HepG2 (cell line): ENCODE measurements around the gene DENND4A. TPM values are rescaled to one million over a fixed set of nuclear protein-coding genes. Genes with fewer than 3 reads are reported as not detected.

Experiments
- ATAC-seq: fragments of 200-7000 bp; cut with Tn5 transposase; 3 replicates; pipeline ENCODE4 v1.9.1; 2020; ENCODE audit warnings: mild to moderate bottlenecking, moderate library complexity
- BruUV-seq: library from RNA; stranded (reverse); fragments of 400-500 nt; replicated peaks from 2 replicates; lab custom pipeline; 2021; lab: Mats Ljungman, UMichigan
- CTCF ChIA-PET: fragments of 300-600 bp; formaldehyde crosslinking; extraction: SDS; loops from one replicate; lab custom pipeline; 2021; ENCODE audit warnings: low total read pairs, inconsistent platforms, low intra/inter-chr PET ratio; lab: Yijun Ruan, JAX
- POLR2A ChIA-PET: fragments of 350-600 bp; sonication (Branson Sonifier 250); formaldehyde crosslinking; loops from one replicate; lab custom pipeline; 2020; ENCODE audit warnings: antibody characterized with exemption, inconsistent platforms; lab: Yijun Ruan, JAX
- DNase-seq: peaks from one replicate; pipeline ENCODE4 v3.0.0-alpha.2; 2015; ENCODE audit warnings: low spot score
- FAIRE-seq: peaks from 3 replicates; lab custom pipeline; 2011; peaks lifted over from hg19 to GRCh38; lab: Jason Lieb, UNC
- H2AFZ ChIP-seq: one replicate; pipeline ENCODE4 v1.6.1; 2011; ENCODE audit warnings: low read length, inconsistent platforms
- H3K27ac ChIP-seq: fragments of 300-600 bp; 3 replicates; pipeline ENCODE4 v1.8.0; 2011; ENCODE audit warnings: mixed run types, mild to moderate bottlenecking, mixed read lengths, low read length, inconsistent platforms; ENCODE audit not compliant: insufficient read depth; ENCODE audit errors: extremely low read length
- H3K27me3 ChIP-seq, 2 experiments: fragments of 200-600 bp in 1 of 2; 2 replicates in 1 of 2; 3 replicates in 1 of 2; pipeline versions ENCODE4 v1.6.0 to v1.8.0; 2011; ENCODE audit warnings: low read length in 2 of 2, mild to moderate bottlenecking in 2 of 2, moderate library complexity in 2 of 2, inconsistent platforms in 1 of 2; ENCODE audit not compliant: insufficient read depth in 2 of 2, control insufficient read depth in 1 of 2
- H3K36me3 ChIP-seq, 2 experiments: fragments of 200-600 bp in 1 of 2; replicated peaks in 1 of 2; 2 replicates in 1 of 2; 3 replicates in 1 of 2; pipeline versions ENCODE4 v1.5.1 to v1.8.0; 2011; ENCODE audit warnings: low read length in 2 of 2, inconsistent platforms in 1 of 2; ENCODE audit not compliant: insufficient read depth in 2 of 2, control insufficient read depth in 1 of 2
- H3K4me1 ChIP-seq: 2 replicates; pipeline ENCODE4 v1.5.1; 2012; ENCODE audit warnings: low read length, inconsistent platforms; ENCODE audit not compliant: insufficient read depth
- H3K4me2 ChIP-seq: 2 replicates; pipeline ENCODE4 v1.6.0; 2011; ENCODE audit warnings: low read depth, low read length, inconsistent platforms
- H3K4me3 ChIP-seq, 3 experiments: fragments of 200-600 bp in 1 of 3; sonication (generic), shearing (Covaris generic) in 1 of 3; replicated peaks in 1 of 3; 2 replicates each; pipeline ENCODE4 v1.5.1; 2011 to 2016; ENCODE audit warnings: low read length in 3 of 3, inconsistent platforms in 2 of 3, low read depth in 2 of 3, mild to moderate bottlenecking in 2 of 3, control low read depth in 1 of 3, mixed read lengths in 1 of 3; ENCODE audit not compliant: insufficient read depth in 1 of 3
- H3K79me2 ChIP-seq: one replicate; pipeline ENCODE4 v1.6.1; 2011; ENCODE audit warnings: low read length, inconsistent platforms; ENCODE audit not compliant: insufficient read depth
- H3K9ac ChIP-seq: 2 replicates; pipeline ENCODE4 v1.6.0; 2011; ENCODE audit warnings: mild to moderate bottlenecking, low read depth, low read length, inconsistent platforms; ENCODE audit not compliant: insufficient read depth
- H3K9me3 ChIP-seq: 2 replicates; pipeline ENCODE4 v1.5.1; 2012; ENCODE audit warnings: mild to moderate bottlenecking, low read length
- H4K20me1 ChIP-seq: 2 replicates; pipeline ENCODE4 v1.6.0; 2011; ENCODE audit warnings: inconsistent platforms, mild to moderate bottlenecking, low read length, moderate library complexity; ENCODE audit not compliant: insufficient read depth
- CERS6 ChIP-seq: sonication (generic); formaldehyde crosslinking; IDR thresholded peaks from 2 replicates; pipeline ENCODE4 v1.5.0; 2020; ENCODE audit warnings: missing genetic modification reagents
- JARID2 ChIP-seq: sonication (generic); formaldehyde crosslinking; IDR thresholded peaks from 2 replicates; pipeline ENCODE4 v1.8.1; 2023; ENCODE audit warnings: missing genetic modification reagents, inconsistent platforms; ENCODE audit not compliant: insufficient replicate concordance
- LCORL ChIP-seq, 2 experiments: fragments of 450-650 bp in 1 of 2; sonication (generic) in 1 of 2; formaldehyde crosslinking in 1 of 2; IDR thresholded peaks; 2 replicates each; pipeline versions ENCODE4 v1.5.0 to v1.6.1; 2017 to 2020; ENCODE audit warnings: antibody characterized with exemption in 1 of 2, missing genetic modification reagents in 1 of 2
- SMAD9 ChIP-seq: sonication (generic); formaldehyde crosslinking; IDR thresholded peaks from 2 replicates; pipeline ENCODE4 v1.5.1; 2020; ENCODE audit warnings: mild to moderate bottlenecking, missing genetic modification reagents
- SMARCE1 ChIP-seq: fragments of 450-650 bp; IDR thresholded peaks from 2 replicates; pipeline ENCODE4 v1.6.1; 2017; ENCODE audit warnings: borderline replicate concordance
- STAT6 ChIP-seq: sonication (generic); formaldehyde crosslinking; IDR thresholded peaks from 2 replicates; pipeline ENCODE4 v1.4.0; 2020; ENCODE audit warnings: missing genetic modification reagents, mild to moderate bottlenecking, borderline replicate concordance
- TRIM24 ChIP-seq: sonication (generic); formaldehyde crosslinking; IDR thresholded peaks from 2 replicates; pipeline ENCODE4 v1.8.0; 2022; ENCODE audit warnings: mild to moderate bottlenecking, missing genetic modification reagents
- ZBTB25 ChIP-seq: IDR thresholded peaks from 2 replicates; pipeline ENCODE4 v1.6.1; 2018; ENCODE audit warnings: missing genetic modification reagents
- ZBTB3 ChIP-seq: sonication (generic); formaldehyde crosslinking; IDR thresholded peaks from 2 replicates; pipeline ENCODE4 v1.4.0; 2020; ENCODE audit warnings: low read depth, mild to moderate bottlenecking, moderate library complexity, missing genetic modification reagents, borderline replicate concordance
- ZC3H4 ChIP-seq: sonication (generic); formaldehyde crosslinking; IDR thresholded peaks from 2 replicates; pipeline ENCODE4 v1.4.0; 2020; ENCODE audit warnings: missing genetic modification reagents, borderline replicate concordance
- ZNF18 ChIP-seq: sonication (generic); formaldehyde crosslinking; IDR thresholded peaks from 2 replicates; pipeline ENCODE4 v1.8.0; 2022; ENCODE audit warnings: mild to moderate bottlenecking, missing genetic modification reagents; ENCODE audit not compliant: insufficient replicate concordance
- ZNF530 ChIP-seq: sonication (generic); formaldehyde crosslinking; IDR thresholded peaks from 2 replicates; pipeline ENCODE4 v1.5.0; 2020; ENCODE audit warnings: low read depth, mild to moderate bottlenecking, missing genetic modification reagents
- ZNF629 ChIP-seq: sonication (generic); formaldehyde crosslinking; conservative IDR thresholded peaks from 2 replicates; pipeline ENCODE4 v1.5.0; 2020; ENCODE audit warnings: missing genetic modification reagents
- ZNF703 ChIP-seq: sonication (generic); formaldehyde crosslinking; IDR thresholded peaks from 2 replicates; pipeline ENCODE4 v1.5.1; 2020; ENCODE audit warnings: missing genetic modification reagents, mild to moderate bottlenecking, moderate library complexity, borderline replicate concordance
- ZSCAN20 ChIP-seq: sonication (generic); formaldehyde crosslinking; IDR thresholded peaks from 2 replicates; pipeline ENCODE4 v1.4.0; 2020; ENCODE audit warnings: missing genetic modification reagents, mild to moderate bottlenecking, borderline replicate concordance
- WGBS: methylation state at CpG from one replicate; pipeline ENCODE4 v1.1.6; 2017; ENCODE audit warnings: low lambda C conversion rate; 5-methylcytosine and 5-hydroxymethylcytosine counted together
- in situ Hi-C: cut with HindIII; loops from 2 replicates; pipeline ENCODE4 v1.10.0; 2017; ENCODE audit warnings: low pct_unique_long_range_greater_than_20kb; ENCODE audit not compliant: extremely low pct_ligation_motif_present
- intact Hi-C: fragments of 100-400 bp; cut with micrococcal nuclease; formaldehyde crosslinking; loops from one replicate; pipeline ENCODE4 v1.10.0; 2022; ENCODE audit not compliant: unreplicated experiment
- polyA plus RNA-seq, 8 experiments: library from polyadenylated mRNA; depleted of rRNA in 3 of 8; stranded (reverse) in 7 of 8; unstranded in 1 of 8; fragments of >200 nt; fragmentation: Illumina TruSeq in 4 of 8; extraction: Trizol in 4 of 8; gene quantifications; 2 replicates each; pipeline versions ENCODE4 v1.2.1 to v1.2.3, GENCODE V29; 2011 to 2016; ENCODE audit warnings: low read depth in 4 of 8, missing spikeins in 1 of 8, mixed read lengths in 1 of 8; ENCODE audit not compliant: insufficient read depth in 1 of 8
- total RNA-seq, 5 experiments: library from RNA; depleted of rRNA; stranded (reverse); fragments of >200 nt; fragmentation: Illumina TruSeq; extraction: Trizol; gene quantifications; 2 replicates each; pipeline ENCODE4 v1.2.3, GENCODE V29; 2016; ENCODE audit warnings: low read depth in 1 of 5

Gene DENND4A
- total and polyA plus RNA-seq, 2 of the 13 experiments (the other 11 are each of a cell fraction or from before 2014, with no cell fraction given): 13.2 to 18.6 TPM

GRCh38 chr15:65773386-65774111 lies 18.5 kb downstream of the DENND4A start (continued):
- TF ChIP-seq CERS6 (no peak), ZBTB25 (no peak), JARID2 (no peak), ZNF703 (CRISPR knock-in tag) (no peak), STAT6 (CRISPR knock-in tag) (no peak)

- Histone ChIP-seq H3K27me3 (no peaks in the 10 kb centered on the region), H3K9me3 (no peaks in the 10 kb centered on the region), H3K9ac (no peak overlapping the region), H3K4me1 (peaks cover 13% of the 10 kb centered on the region), H3K79me2 (peaks cover 79% of the 10 kb centered on the region), H4K20me1 (peaks cover 18% of the 10 kb centered on the region), H3K36me3 (no peaks in the 10 kb centered on the region), H3K27ac (no peak overlapping the region), H3K4me2 (no peak overlapping the region), H2AFZ (no peak overlapping the region), H3K4me3 (no peak overlapping the region)
- no peak for DNase-seq
- no peak for ATAC-seq
- POLR2A ChIA-PET: no interaction called here
- no TSS peak for BruUV-seq
- intact Hi-C loops (no loop called here), in situ Hi-C loops (no loop called here)
- CTCF ChIA-PET: no interaction called here
- FAIRE-seq: no peak
- WGBS: 91% methylated on average over 2 of the region's 2 CpGs
- TF ChIP-seq TRIM24: no peak
- TF ChIP-seq ZNF530 (CRISPR knock-in tag): no peak
- no peak for TF ChIP-seq SMARCE1
- no peak for TF ChIP-seq ZC3H4
- TF ChIP-seq ZNF18 (CRISPR knock-in tag): no peak
- no peak for TF ChIP-seq LCORL (IDR thresholded peaks at IDR 0.05)
- no peak for TF ChIP-seq LCORL (CRISPR knock-in tag; IDR thresholded peaks at IDR 0.05)
- no peak for TF ChIP-seq ZSCAN20
- TF ChIP-seq CERS6: no peak
- no peak for TF ChIP-seq SMAD9 (CRISPR knock-in tag)
- TF ChIP-seq ZNF629 (CRISPR knock-in tag): no peak
- no peak for TF ChIP-seq ZBTB3 (CRISPR knock-in tag)
Observed at GRCh38 chr15:65772930-65773329, 19.2 kb downstream of the DENND4A start.
